ENCODE measurements around the gene TBC1D22A.

TBC1D22A gene

GRCh38 chr22:47065756-47066615 is 303.5 kb downstream of the TBC1D22A start:
- no peak for DNase-seq (ENCODE audit: low read depth in 2 of 3, low spot score in 2 of 3)

GRCh38 chr22:47066616-47066905 is 304.1 kb downstream of the TBC1D22A start:
- no peak for DNase-seq (ENCODE audit: low read depth in 2 of 3, low spot score in 2 of 3)

DNA sequence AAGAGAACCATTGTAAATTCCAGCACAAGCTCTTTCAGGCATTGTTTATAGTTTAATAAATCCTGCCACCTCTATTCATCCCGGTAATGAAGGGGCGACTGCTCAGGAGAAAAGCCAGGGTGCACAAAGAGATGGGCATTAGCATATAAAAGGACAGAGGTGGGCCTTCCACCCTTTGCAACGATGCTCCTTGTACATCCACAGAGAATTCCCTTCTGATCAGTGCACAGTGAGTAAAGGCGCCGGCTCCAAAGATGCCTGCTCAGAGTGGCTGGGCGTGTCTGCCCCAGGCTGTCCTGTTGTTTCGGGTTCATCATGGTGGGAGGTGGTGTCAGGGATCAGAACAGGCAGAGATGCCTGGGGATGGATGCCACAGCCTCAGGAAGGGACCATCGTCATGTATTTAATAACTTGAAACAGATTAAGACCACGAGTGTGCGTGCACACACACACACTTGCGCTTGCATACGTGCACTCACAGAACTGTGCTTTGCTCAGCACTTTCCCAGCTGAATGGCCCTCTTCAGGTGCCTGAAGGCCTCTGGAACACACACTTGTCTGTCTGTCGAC is 305.0 kb downstream of the TBC1D22A start:
- DNase-seq (ENCODE audit: low read depth in 2 of 3, low spot score in 2 of 3): no peak

DNA sequence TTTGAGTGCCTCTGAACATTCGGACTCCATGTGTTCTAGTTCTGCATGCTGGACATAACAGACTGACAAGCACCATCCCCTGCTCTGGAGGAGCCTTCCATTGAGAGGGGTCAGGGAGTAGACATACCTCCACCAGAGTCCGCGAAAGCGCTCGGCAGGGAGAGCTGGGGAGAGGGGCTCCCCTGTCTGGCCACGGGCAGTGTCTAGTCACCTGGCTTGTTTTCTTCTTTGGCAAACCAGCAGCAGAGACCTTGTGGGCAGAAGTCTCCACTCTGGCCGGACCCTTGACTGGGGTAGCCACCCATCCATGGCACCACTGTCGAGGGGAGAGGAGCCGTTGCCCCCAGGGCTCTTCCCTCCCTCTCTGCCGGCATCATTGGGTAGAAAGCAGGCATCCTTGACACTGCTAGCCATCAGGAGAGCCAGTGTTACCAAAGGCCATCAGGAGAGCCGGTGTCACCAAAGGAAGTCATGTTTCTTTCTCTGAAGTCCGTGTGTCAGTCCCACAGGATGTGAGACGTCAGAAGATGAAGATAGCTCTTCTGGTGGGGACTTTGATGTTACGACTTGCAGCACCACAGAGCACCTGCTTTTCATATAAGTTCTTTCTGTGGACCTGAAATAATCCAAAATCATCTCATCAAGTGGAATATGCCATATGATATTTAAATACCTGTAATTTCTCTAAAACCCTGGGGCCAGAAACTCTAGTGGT is 305.6 kb downstream of the TBC1D22A start:
- DNase-seq (ENCODE audit: low read depth in 2 of 3, low spot score in 2 of 3): no peak

DNA sequence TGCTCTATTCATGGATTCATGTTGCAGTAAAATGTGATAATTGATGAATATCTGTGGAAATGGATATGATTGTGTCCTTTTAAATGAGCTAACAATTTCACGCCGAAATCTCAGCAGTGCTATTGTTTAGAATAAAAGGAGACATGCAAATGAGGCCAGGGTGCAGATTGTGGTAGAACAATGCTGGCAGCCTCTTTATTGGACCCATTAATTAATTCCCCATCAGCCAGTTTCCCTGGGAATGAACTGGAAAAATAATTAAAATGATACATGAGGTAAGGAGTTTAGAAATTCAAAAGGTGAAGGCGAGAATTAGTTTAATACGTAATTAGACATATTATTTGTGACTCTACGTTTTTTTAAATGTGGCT is 306.2 kb downstream of the TBC1D22A start:
- DNase-seq (ENCODE audit: low read depth in 2 of 3, low spot score in 2 of 3): no peak

DNA sequence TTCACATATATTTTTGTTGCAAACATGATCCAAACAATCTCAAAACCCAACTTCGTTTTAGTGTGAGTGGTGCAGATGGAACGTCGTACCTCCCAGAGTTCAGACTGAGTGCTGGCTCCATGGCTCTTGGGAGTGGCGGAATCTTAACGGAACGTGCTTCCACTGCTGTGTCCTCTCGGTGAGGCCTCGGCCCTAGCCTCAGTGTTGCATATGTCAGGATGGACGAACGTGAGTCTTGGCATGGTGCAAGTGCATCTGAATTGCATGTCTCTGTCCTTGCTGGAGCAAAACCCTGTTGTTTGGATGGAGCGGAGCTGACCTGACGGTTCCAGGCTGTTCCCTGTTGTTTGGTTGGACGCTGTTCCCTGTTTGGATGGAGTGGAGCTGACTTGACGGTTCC is 306.8 kb downstream of the TBC1D22A start:
- DNase-seq (ENCODE audit: low read depth in 2 of 3, low spot score in 2 of 3): no peak

DNA sequence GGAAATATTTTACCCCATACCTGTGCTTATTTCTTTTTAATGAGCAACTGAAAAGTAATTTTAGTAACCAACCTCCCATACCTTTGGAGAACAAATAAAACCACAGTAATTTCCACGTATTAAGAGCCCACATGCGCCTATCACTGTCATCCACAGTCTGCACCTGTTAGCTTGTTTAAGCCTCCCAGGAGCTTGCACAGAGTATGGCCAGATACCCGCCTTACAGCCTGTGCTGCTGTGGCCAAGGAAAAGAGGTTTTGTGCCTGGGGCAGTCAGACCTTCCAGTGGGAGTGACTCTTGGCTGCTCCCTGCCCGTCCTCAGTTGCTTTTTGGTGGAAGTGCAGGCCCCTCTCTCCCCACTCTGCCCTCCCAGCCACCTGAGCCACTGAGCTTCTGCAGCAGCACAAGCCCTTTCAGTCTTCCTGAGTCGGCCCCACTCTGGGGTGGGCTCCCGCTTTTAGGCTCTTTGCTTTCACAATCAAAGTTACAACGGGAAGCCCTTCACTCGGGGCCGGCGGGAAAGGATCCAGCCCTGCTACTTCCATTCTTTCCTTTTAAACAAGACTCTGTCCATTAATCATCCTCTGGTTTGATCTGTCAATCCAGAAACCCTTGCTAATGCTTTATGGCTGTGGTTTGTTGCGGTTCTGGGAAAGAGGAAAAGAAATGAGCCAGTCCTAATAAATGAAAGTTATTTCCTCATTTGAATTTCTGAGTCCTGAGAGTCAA is 308.8 kb downstream of the TBC1D22A start:
- DNase-seq (ENCODE audit: low read depth in 2 of 3, low spot score in 2 of 3): no peak

DNA sequence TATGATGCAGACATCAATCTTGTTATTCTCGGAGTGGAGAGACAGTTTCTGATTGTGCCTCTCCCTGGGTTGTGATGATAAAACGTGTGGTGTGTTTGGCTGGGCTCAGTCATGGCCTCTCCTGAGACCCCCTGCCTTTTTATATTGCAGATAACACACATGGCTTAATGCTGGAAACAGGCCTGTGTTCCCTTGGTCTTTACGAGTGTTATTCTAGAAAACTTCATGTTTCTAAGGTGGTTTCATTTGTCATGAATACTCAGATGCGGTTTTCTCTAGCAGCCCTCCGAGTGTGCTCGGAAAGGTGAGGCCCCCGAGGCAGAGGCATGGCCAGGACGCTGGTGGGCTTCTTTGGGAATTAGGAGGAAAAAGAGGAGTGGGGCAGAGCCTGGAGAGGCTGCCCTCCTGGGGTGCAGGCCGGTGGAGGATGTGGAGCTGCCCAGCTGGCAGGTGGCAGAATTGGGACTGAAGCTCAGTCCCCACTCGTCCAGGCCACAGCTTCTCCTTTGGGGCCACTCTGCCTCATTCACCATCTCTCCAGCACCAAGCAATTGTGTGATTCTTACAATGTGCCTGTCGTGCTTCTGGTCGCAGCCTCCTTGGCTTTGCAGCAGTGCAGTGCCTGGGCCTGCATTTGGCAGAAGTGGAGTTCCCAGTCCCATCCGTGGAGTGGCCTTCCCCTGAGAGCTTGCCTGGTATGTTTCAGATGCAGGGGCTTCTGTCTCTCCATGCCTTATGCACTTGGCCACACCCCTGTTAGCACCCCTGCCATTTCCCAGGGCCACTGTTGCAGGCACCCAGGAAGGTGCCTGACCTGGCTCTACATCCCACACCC is 309.6 kb downstream of the TBC1D22A start:
- DNase-seq (ENCODE audit: low read depth in 2 of 3, low spot score in 2 of 3): no peak

GRCh38 chr22:47072642-47072967 is 310.2 kb downstream of the TBC1D22A start:
- no peak for DNase-seq (ENCODE audit: low read depth in 2 of 3, low spot score in 2 of 3)

DNA sequence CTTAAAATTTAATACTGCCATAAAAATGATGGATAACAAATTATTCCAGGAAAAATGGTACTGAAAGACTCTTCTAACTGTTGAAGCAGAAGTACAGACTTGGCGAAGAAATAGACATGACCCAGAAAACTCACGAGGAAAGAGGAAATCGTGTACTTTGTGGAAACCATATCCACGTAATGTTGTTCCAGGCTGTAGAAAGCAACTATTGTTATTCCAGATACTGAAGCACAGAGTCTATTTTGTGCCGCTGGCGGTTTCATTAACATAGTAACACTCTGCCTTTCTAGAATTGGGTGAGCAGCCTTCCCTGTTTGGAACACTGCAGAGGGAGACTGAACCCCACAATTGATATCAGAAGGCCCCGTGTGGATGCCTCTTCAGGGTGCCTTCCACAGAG is 310.6 kb downstream of the TBC1D22A start:
- DNase-seq (ENCODE audit: low read depth in 2 of 3, low spot score in 2 of 3): no peak

- no peak for DNase-seq (ENCODE audit: low read depth in 2 of 3, low spot score in 2 of 3)
Observed at GRCh38 chr22:47074105-47074504, 311.7 kb downstream of the TBC1D22A start.

GRCh38 chr22:47075568-47075967 is 313.1 kb downstream of the TBC1D22A start:
- DNase-seq (ENCODE audit: low read depth in 2 of 3, low spot score in 2 of 3): no peak

DNA sequence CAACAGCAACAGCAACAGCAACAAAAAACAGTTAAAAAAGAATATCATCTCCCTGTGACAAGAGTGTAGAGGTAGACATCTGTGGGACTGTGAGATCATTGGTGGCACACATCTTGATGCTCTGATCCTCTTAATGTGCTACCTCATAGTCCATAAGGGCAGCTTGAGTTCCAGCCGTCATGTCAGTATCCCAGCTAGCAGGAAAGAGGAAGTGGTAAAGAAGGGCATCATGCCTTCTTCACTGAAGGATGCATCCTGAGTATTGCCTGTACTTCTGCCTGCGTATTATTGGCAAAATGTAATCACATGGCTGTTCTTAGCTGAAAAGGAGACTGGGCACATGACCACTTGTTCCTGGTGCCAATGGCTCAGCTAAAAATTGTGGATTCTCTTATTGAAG is 314.3 kb downstream of the TBC1D22A start:
- no peak for DNase-seq (ENCODE audit: low read depth in 2 of 3, low spot score in 2 of 3)

DNA sequence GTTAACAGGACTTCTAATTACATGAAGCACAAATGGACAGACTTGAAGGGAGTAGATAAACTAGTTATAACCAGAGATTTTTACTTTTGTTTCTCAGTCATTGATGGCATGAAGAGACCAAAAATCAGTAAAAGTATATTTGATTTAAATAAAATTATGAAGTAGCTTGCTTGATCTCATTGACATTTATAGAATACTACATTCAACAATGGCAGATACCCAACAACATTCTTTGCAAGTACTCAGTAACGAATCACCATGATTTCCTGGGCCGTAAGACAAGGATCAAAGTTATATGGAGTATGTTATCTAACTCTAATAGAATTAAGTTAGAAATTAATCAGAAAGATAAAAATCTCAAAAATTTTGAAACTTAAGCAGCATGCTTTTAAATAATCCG is 317.6 kb downstream of the TBC1D22A start:
- DNase-seq (ENCODE audit: low read depth in 2 of 3, low spot score in 2 of 3): no peak

DNA sequence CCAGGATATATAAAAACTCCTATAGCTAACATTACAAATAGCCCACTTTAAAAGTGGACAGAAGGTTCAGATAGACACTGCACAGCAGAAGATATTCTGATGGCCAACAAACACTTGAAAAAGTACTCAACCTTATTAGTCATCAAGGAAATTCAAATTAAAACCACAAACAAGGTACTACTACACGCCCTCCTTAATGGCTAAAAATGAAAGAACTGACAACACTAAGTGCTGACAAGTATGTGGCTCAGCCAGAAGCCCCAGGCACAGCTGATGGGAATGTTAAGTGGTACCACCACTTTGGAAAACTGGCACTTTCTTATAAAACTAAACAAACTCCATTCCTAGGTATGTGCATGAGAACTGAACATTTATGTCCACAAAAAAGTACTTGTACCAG is 320.1 kb downstream of the TBC1D22A start:
- DNase-seq (ENCODE audit: low read depth in 2 of 3, low spot score in 2 of 3): no peak

DNA sequence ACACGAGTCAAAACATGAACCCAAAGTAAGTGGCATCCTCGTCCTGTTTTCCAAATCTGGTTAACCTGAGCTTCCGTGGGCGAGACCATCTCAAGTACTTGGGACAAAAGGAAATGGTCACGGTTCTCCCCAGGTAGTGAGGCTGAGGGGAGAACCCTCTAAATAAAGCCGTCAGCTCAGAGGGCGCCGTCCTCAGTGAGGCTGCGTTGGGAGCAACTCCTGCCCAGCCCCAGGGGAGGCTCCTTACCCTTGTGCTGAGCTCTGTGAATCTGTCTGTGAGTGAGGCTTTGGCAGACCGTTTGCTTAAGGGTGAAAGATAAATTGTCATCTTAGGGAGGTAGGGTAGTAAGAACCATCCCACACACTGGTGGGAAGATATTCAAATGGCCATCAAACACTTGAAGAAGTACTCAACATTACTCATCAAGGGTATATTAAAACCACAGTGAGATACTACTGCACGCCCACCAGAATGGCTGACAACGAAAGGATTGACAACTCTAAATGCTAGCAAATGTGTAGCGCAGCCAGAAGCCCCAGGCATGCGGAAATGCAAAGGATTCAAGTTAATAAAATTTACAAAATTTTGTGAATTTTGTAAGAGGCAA is 321.0 kb downstream of the TBC1D22A start:
- DNase-seq (ENCODE audit: low read depth in 2 of 3, low spot score in 2 of 3): no peak

GRCh38 chr22:47084226-47084625 is 321.8 kb downstream of the TBC1D22A start:
- no peak for DNase-seq (ENCODE audit: low read depth in 2 of 3, low spot score in 2 of 3)

DNA sequence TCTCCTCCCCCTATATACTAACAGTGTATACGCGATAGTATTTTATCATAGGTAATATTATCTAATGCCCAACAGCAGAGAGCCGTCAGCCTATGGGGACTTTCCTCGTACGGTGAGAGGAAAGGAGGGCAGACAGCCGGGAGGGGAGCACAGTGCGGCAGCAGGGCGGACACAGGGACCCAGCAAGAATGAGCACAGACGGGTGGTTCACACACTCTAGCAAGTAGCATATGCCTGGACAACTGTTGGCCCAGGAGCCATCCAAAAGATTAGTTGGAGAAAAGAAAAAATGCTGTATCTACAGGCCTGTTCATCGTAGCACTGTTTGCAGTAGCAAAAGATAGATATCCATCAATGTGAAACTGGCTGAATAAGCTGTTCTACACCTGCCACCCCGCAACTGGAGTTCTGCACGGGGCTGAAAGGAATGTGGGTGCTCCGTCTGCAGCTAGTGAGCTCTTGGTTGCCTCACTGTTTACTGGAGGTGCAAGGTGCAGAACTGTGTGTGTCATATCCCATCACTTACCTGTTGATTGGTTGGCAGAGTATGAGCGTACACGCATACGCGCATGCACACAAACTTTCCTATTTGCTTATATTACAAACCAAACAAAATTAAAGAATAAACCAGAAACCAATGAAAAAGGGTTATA is 324.3 kb downstream of the TBC1D22A start:
- DNase-seq (ENCODE audit: low read depth in 2 of 3, low spot score in 2 of 3): no peak

- DNase-seq (ENCODE audit: low read depth in 2 of 3, low spot score in 2 of 3): no peak
Observed at GRCh38 chr22:47088480-47089158, 326.2 kb downstream of the TBC1D22A start.

GRCh38 chr22:47089374-47089773 is 326.9 kb downstream of the TBC1D22A start:
- no peak for DNase-seq (ENCODE audit: low read depth in 2 of 3, low spot score in 2 of 3)

Data from activated CD8-positive, alpha-beta memory T cell treated with anti-CD3 and anti-CD28 coated beads for 48 hours (primary cell).